ENCODE measurements around the gene ELP5.

The ELP5 gene

DNA sequence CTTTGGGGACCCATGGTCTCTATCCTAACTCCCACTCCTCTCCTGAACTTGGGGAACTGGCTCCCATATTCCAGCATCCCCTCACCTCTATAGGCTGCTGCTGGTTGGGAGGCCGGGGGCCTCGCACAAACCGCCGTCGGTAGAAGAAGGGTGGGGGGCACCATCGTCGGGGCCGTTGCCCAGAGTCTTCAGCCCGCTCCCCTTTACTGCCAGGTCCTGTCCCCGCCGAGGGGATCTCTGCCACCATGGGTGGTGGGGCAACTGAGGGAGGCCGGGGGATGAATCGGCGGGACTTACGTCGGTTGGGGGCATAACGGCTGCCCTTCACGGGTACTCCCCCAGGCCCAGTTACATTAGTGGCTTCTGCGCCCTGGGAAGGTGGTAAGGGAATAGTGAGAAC is 38.2 kb downstream of the ELP5 start:
- DNase-seq: no peak

DNA sequence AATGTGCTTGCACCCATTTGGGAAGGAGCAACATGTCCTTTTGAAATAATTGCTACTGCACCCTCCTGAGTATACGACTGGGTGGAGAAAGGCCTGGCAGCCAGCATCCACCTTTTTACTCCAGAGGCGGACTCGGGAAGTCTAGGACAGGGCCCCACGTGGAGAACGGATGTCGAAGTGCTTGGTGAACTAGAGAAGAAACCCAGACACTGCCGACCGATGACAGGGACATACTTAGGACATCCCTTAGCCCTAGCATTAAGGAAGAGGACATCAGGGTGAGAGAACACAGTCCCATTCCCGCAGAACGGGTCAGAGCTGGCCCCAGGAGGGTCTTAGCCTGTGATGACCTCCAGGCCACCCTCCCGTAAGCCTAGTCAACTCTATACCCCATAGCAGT is 38.7 kb downstream of the ELP5 start:
- DNase-seq: no peak

DNA sequence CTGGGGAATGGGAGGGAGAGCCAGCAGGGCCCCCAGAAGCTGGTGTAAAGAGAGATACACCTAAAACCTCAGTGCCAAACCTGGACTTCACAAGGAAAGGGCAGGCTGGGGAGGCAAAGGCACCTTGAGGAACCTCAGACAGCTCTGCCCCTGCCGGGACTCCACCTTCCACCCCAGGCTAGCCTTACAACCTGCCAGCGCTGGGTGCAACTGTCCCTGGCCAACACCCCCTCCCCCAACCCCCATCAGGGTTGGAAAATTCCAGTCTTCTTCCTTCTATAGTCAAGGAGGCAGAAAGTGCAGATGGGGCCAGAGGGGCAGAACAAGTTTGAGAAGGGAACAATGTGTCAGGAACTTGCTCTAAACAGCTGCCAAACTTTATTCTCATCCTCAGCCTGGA is 40.2 kb downstream of the ELP5 start:
- no peak for DNase-seq

DNA sequence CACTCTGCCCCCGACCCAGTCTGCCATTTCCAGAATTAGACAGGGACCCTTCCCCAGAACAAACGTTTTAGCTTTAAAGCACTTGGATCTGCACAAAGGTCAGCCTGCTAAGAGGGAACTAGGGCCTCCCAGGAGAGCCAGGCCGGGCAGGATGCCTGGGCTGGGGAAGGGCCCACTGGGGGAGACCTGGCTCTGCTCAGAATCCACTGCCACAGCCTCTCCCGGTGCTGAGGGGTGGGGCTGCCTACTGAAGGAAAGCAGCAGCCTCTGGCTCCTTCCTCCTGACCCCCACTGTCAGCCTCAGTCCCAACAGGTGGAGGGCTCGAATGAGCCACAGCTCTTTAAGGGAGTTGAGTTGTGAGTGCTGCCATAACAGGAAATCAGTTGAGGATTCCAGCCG is 40.7 kb downstream of the ELP5 start:
- DNase-seq: no peak

DNA sequence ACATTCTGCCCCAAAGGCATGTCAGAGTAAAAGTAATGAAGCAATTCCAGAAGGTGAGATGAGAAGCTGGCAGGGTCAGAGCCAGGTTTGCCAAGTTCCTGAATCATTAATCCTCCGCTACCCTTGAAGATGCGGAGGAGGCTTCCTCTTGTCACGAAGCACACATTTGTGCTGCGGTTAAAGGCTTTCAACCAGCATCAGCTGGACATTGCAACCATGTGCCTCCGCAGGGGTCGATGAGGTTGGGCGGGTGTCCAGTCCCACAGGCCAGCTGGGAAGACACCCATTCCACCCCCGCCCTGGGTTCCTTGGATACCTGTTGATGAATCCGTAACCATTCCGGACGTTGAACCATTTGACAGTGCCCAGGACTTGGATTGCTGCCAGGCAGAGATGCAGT is 41.1 kb downstream of the ELP5 start:
- DNase-seq: no peak

DNA sequence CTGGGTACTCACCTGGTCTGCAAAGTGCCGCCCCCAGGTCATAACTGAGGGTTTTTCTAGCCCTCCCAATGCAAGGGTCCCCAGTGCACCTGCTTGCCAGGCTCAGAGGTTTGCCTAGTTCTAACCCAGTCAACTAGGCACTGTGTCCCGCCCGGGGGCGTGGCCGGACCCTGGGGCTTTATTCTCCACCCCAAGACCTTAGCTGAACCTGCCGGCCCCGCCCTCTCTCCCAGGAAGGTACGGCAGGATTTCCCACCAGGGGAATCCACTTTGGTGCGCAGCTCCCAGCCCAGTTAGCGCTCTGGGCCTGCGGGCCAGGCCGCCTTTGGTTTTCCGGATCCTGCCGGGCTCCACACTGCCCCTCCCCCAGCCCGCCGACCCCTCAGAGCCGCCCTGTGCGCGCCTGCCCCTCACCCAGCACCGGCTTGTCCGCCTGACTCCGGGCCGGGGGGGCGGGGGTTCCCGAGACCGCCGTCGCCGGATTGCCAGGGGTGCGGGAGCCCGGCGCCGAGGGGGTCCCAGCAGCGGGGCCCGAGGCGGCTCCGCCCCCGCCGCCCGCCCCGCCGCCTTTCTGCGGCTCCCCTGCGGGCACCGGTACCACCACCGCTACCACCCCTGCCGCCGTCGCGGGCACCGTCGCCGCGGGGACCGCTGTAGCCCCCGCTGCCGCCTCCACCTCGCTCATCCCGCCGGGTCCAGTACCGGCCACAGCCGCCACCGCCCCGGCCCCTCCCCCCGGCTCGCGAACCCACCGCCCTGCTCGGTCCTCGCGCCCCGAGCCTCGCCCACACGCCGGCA is 42.0 kb downstream of the ELP5 start:
- DNase-seq: no peak

DNA sequence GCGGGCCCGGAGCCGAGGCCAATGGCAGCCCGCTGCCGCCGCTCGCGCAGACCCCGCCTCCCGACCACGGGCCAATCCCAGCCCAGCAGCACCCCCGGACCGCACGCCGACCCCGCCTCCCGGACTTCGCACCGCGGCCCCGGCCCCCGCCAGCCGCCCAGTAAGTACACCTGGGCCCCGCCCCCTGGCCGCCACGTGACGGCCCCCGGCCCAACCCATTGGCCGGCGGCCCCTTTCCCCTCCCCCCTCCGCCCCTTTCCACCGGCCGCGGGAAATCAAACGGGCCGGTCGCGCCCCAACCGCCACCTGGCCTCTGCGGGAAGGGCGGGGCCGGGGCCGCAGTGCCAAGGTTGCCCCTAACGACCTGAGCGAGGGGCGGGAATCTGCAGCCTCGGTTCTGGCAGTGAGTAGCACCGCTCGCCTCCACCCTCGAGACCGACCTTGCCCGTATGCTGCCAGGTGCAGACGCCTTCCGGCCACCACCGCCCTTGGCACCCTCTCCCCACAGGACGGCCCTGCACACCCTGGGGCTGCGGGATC is 42.7 kb downstream of the ELP5 start, which contains the start of gene YBX2:
TSS of gene YBX2 (minus strand) at position 26 of the 540 bp plus-strand sequence. CDS start 139 bp downstream, outside the sequence.
- peak; percentile 15 for DNase-seq

DNA sequence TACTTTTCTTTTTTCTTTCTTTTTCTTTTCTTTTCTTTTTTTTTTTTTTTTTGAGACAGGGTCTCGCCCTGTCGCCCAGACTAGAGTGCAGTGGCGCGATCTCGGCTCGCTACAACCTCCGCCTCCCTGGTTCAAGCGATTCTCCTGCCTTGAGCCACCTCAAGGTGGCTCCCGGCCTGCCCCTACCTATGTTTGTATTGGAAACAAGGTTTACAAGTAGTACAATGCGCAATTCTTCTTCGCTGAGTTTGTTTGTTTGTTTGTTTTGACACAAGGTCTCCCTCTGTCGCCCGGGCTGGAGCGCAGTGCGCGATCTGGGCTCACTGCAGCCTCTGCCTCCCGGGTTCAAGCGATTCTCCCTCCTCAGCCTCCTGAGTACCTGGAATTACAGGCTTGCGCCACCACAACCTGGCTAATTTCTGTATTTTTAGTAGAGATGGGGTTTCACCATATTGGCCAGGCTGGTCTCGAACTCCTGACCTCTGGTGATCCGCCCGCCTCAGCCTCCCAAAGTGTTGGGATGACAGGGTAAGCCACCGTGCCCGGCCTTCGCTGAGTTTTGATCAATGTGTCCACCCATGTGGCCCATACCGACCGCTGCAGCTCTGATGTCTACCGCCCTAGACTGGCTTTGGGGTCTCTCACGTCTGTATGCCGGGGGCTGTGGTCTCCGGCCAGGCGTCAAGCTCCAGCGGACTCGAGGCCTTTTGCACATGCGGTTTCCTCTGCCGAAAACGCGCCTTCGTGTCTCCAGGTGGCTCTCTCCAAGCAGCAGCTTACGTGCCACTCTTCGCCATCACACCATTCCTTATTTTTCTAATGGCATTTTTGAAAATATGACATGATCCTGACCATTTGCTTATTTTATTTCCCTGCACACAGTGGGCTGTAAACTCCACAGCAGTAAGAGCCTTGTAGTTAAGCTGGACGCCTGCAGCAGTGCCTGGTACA is 43.5 kb downstream of the ELP5 start:
- no peak for DNase-seq

DNA sequence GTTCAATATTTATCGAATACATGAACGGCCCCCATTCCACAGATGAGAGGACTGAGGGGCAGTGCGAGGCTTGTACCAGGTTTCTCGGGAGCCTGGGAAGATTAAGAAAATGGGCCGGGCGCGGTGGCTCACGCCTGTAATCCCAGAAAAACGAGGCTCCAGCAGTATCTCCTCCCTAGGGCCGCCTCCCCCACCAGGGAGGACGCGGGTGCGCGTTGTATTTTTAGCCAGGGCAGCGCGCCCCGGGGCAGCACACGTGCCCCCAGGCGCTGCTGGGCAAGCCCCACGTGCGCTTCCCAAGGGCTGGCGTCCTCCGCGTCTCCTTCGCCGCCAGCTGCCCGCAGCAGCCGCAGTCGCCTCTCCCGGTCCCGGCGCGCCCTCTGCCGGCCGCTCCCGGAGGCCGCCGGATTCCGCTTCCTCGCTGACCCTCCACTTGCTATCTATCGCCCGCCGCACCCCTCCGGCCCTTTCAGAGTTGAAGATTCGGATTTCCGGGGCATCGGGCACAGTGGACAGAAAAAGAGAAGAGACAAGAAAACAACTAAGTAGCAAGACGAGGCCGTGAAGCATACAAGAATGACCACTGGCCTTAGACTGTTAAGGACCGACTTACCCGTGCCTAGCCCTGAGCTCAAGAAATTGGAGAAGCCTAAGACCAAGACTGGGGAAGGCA is 44.3 kb downstream of the ELP5 start:
- peak; percentile 83 for DNase-seq

DNA sequence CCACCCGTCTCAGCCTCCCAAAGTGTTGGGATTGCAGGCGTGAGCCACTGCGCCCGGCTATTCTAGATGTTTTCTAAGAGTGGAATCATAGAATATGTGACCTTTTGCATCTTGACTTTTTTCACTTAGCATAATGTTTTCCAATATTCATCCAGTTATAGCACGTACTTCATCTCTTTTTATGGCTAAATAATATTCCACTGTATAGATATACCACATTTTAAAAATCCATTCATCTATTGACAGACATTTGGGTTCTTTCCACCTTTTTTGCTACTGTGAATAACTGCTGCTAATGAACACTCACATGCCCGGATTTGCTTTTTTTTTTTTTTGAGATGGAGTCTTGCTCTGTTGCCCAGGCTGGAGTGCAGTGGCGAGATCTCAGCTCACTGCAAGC is 52.2 kb downstream of the ELP5 start:
- no peak for DNase-seq

DNA sequence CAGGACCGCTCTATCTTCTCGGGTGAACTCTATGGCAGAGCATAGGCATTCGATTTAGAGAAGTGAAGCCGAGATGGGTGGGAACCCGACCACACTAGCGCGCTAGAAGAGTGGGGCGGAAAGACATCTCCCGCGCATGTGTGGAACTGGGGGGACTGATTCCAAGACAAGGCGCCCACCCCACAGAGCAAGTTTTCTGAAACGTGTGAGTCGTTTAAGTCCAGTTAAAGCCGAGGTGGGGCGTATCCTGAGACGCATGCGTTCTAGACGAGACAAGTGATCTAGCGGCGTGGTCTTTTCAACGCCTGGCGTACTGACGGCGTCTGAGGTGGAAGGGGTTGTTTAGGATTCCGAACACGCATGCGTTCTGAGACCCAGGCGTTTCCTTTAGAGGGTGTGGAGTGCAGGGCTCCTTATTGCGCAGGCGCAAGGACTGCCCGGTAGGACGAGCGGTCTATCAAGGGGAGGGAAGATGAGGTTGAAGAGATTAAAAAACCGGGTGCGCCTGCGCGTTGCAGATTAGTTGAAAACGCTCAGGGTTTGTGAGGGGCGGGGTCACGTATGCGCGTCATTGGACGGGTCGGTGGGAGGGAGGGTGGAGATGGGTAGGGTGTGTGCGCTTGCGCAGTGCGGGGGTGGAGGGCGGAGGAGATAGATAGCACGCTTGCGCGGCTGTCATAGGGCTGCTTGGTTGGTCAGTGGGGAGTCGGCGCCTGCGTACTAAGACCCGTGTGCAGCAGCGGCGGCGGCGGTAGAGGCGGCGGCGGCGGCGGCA is 55.1 kb downstream of the ELP5 start, which contains the start of gene EIF5A:
TSS of gene EIF5A (plus strand) at position 718 of the 775 bp plus-strand sequence. CDS start 2,008 bp downstream, outside the sequence.
- peak; percentile 100 for DNase-seq

DNA sequence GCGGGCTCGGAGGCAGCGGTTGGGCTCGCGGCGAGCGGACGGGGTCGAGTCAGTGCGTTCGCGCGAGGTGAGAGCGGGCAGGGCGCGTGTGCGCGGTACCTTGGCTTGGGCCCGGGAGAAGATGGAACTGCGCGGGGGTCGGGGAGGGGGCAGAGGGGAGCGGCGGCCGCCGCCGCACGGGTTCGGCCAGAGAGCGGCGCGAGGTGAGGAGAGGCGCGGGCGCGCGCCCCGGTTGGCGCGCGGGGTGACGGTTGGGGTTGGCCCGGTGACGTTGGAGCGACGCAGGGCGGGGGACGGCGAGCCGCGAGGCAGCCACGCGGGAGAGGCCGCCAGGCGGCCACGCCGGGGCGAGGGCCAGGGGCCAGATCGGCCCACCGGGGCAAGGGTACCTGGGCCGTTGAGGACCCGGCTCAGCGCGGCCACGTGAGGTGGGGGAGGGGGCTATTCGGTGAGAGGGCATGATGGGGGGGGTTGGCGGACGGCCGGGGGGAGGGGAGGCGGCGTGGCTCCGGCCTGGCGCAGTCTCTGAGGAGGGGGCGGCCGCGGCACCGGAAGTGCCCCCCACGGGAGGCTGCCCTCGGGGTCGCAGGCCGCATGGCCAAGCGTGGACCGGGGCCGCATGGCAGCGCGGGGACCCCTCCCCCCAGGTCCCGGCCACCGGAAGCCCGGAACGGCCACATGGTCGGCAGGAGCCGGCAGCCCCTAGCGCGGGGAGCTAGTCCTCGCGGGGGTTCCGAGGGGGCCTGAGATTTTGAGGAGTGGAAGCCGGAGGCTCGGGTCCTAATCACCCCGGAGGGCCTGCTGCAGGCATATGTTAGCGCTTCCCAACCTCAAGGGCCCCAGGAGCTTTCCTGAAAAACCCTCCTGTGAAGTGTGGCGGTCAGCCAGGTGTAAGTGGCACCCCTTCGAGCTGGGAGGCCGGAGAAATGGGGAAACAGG is 55.9 kb downstream of the ELP5 start:
- peak; percentile 62 for DNase-seq

DNA sequence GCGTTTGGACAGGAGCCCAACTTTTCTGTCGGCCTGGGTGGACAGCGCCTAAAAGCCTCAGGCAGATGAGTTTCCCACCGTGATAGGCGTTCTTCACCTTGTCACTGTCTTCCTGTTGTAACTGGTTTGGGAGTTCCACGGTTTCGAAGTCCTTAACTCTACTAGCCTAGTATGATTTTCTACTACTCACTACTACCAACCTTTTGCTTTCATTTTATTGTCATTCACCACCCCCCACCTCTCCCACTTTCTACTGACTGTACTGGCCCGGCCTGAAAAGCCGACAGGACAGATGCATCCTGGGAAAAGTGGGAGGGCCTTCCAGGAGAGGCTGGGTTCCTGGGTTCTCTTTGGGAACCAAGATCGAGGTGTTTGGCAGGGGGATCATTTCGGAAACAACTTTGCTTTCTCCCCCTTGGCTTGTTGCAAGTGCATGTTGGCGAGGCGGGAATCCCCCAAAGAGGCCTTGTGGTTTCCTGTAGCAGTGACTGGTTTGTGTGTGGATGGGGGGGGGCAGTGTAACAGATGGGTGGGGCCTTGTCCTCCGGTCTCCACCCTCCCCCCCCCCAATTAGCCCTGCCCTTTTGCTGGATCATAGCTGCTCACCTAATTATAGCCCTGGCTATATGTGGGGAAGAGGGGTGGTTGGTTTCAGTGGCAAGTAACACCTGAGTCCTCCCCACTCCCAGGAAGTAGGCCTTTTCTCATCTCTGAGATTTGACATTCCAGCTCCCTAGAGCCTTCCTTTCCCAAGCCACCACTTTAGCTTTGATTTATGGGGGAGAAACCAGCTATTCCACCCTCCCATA is 56.8 kb downstream of the ELP5 start:
- DNase-seq: peak; percentile 92

All from inflammatory macrophage treated with lipopolysaccharide for 4 hours (primary cell).